Stimulated activated CD4-positive, alpha-beta T cell treated with anti-CD3 and anti-CD28 coated beads, Interleukin-4, amount 100 ng/mL, for 4 hours (primary cell): ENCODE measurements around the gene MUC5AC.
"Not testable (repeated sequence)": the region's sequence is repeated elsewhere in the genome, so short reads cannot be mapped to it uniquely, and the experiment has no call there.

ENCODE experiments used
- DNase-seq, 2 experiments: peaks; one replicate each; pipeline ENCODE4 v3.0.0-alpha.2; 2020

MUC5AC gene

GRCh38 chr11:1209371-1210057 lies 51.8 kb downstream of the MUC5AC start:
- no peak for DNase-seq

- no peak for DNase-seq
Measured at GRCh38 chr11:1211838-1212237, 54.1 kb downstream of the MUC5AC start.

- DNase-seq = not testable (repeated sequence)
Measured at GRCh38 chr11:1215826-1216225, 58.1 kb downstream of the MUC5AC start.

GRCh38 chr11:1217151-1217550 lies 59.4 kb downstream of the MUC5AC start:
- DNase-seq = no peak

- DNase-seq = no peak
Measured at GRCh38 chr11:1218256-1218787, 60.6 kb downstream of the MUC5AC start.

GRCh38 chr11:1218788-1219445 lies 61.2 kb downstream of the MUC5AC start:
- DNase-seq = no peak

- DNase-seq = no peak
Measured at GRCh38 chr11:1219446-1219833, 61.7 kb downstream of the MUC5AC start.

- DNase-seq = no peak
Measured at GRCh38 chr11:1219834-1220815, 62.4 kb downstream of the MUC5AC start.

- no peak for DNase-seq
Measured at GRCh38 chr11:1220941-1221721, 63.4 kb downstream of the MUC5AC start.

GRCh38 chr11:1221848-1222311 lies 64.1 kb downstream of the MUC5AC start:
- no peak for DNase-seq

GRCh38 chr11:1222491-1223345 lies 65.0 kb downstream of the MUC5AC start, which contains the start of gene MUC5B:
Gene MUC5B, plus strand, starts transcription at chr11:1223066. Its CDS starts 58 bp downstream, at chr11:1223124.
- no peak for DNase-seq

GRCh38 chr11:1223346-1224110 lies 65.8 kb downstream of the MUC5AC start:
- DNase-seq = no peak

GRCh38 chr11:1224111-1224490 lies 66.3 kb downstream of the MUC5AC start:
- no peak for DNase-seq

- DNase-seq = no peak
Measured at GRCh38 chr11:1224491-1225385, 67.0 kb downstream of the MUC5AC start.

- DNase-seq = no peak
Measured at GRCh38 chr11:1225386-1226225, 67.9 kb downstream of the MUC5AC start.

- DNase-seq = no peak
Measured at GRCh38 chr11:1226226-1226985, 68.7 kb downstream of the MUC5AC start.

GRCh38 chr11:1226986-1227550 lies 69.3 kb downstream of the MUC5AC start:
- no peak for DNase-seq
